Inferior parietal cortex (tissue), 1 donor: Measurements from ENCODE around the gene CHKA.

Source experiments
- DNase-seq: peaks from one replicate; pipeline ENCODE4 v3.0.0-alpha.2; 2016; ENCODE audit errors: extremely low spot score

The CHKA gene

GRCh38 chr11:68071281-68072048, 49.7 kb downstream of the CHKA start:
- DNase-seq, result no peak

GRCh38 chr11:68067991-68068390, 53.2 kb downstream of the CHKA start:
- no peak for DNase-seq

GRCh38 chr11:68066742-68067141, 54.4 kb downstream of the CHKA start:
- no peak for DNase-seq

GRCh38 chr11:68065841-68066240, 55.3 kb downstream of the CHKA start:
- DNase-seq, result no peak

- no peak for DNase-seq
Measured at GRCh38 chr11:68064926-68065325, 56.3 kb downstream of the CHKA start.

GRCh38 chr11:68061508-68061907, 59.7 kb downstream of the CHKA start:
- DNase-seq, result no peak

GRCh38 chr11:68057807-68058206, 63.4 kb downstream of the CHKA start:
- DNase-seq, result no peak

- DNase-seq, result no peak
Measured at GRCh38 chr11:68056317-68057285, 64.6 kb downstream of the CHKA start.

GRCh38 chr11:68053981-68054812, 67.0 kb downstream of the CHKA start:
- no peak for DNase-seq

- no peak for DNase-seq
Measured at GRCh38 chr11:68053117-68053516, 68.1 kb downstream of the CHKA start.

- DNase-seq, result no peak
Measured at GRCh38 chr11:68052137-68052873, 68.9 kb downstream of the CHKA start.

GRCh38 chr11:68051191-68052136, 69.7 kb downstream of the CHKA start:
- no peak for DNase-seq

GRCh38 chr11:68050371-68050841, 70.8 kb downstream of the CHKA start:
- DNase-seq, result no peak

GRCh38 chr11:68049509-68050370, 71.4 kb downstream of the CHKA start:
- DNase-seq, result no peak

- DNase-seq, result no peak
Measured at GRCh38 chr11:68048681-68049508, 72.3 kb downstream of the CHKA start.

GRCh38 chr11:68047437-68048290, 73.5 kb downstream of the CHKA start:
- no peak for DNase-seq

- no peak for DNase-seq
Measured at GRCh38 chr11:68044898-68045351, 76.3 kb downstream of the CHKA start.
